GM12873 (cell line): ENCODE measurements around the gene ILKAP.

Experiments
- CTCF ChIP-seq: IDR thresholded peaks from 2 replicates; pipeline ENCODE4 v1.5.1; 2012; ENCODE audit warnings: low read depth, mild to moderate bottlenecking, moderate library complexity, low read length, control low read depth; ENCODE audit not compliant: insufficient read depth; ENCODE audit errors: missing control alignments

ILKAP gene

GRCh38 chr2:238158509-238159070 lies 44.9 kb downstream of the ILKAP start, which contains the start of gene ERFE:
TSS of gene ERFE (plus strand) at chr2:238158970. CDS start at chr2:238159008, 38 bp downstream.
- peak; percentile 30 for TF ChIP-seq CTCF

- TF ChIP-seq CTCF, result no peak
Observed at GRCh38 chr2:238158018-238158508, 45.4 kb downstream of the ILKAP start.

GRCh38 chr2:238157506-238158017 lies 45.9 kb downstream of the ILKAP start:
- no peak for TF ChIP-seq CTCF

- TF ChIP-seq CTCF, result no peak
Observed at GRCh38 chr2:238155761-238156694, 47.5 kb downstream of the ILKAP start.

- no peak for TF ChIP-seq CTCF
Observed at GRCh38 chr2:238155051-238155760, 48.3 kb downstream of the ILKAP start.

- TF ChIP-seq CTCF, result no peak
Observed at GRCh38 chr2:238154570-238154969, 48.9 kb downstream of the ILKAP start.
